ENCODE results near the gene IST1. TPM values are rescaled to one million over a fixed set of nuclear protein-coding genes. Genes with fewer than 3 reads are reported as not detected.
A peak's percentile ranks its signal among the peaks of the same experiment; 100 is the strongest.

Gene IST1
- total and polyA plus RNA-seq, 10 of the 15 experiments (the other 5 are each of a cell fraction or from before 2014, with no cell fraction given) = 97.3 to 293 (median 138) TPM

- TF ChIP-seq REST (IDR thresholded peaks at IDR 0.05; ENCODE audit: low read depth, low read length) = no peak
- no peak for TF ChIP-seq ZNF592 (IDR thresholded peaks at IDR 0.05)
- no peak for TF ChIP-seq PKNOX1 (IDR thresholded peaks at IDR 0.05)
- no peak for TF ChIP-seq MTA3 (IDR thresholded peaks at IDR 0.05; ENCODE audit: borderline replicate concordance, low read length)
- no peak for TF ChIP-seq ZNF207 (IDR thresholded peaks at IDR 0.05; ENCODE audit: borderline replicate concordance)
- no peak for TF ChIP-seq POLR2A (IDR thresholded peaks at IDR 0.05; ENCODE audit: low read depth, low read length)
- TF ChIP-seq ATF3 (IDR thresholded peaks at IDR 0.05; ENCODE audit: borderline replicate concordance, extremely low read depth, low read depth, low read length) = no peak
- 0 out of 2 replicates have a peak, but pooled peaks have one; percentile 46 for TF ChIP-seq NBN (IDR thresholded peaks at IDR 0.05)
- TF ChIP-seq PML (IDR thresholded peaks at IDR 0.05; ENCODE audit: low read length) = no peak; the same call in 1 of the 2 replicates
- TF ChIP-seq ZBED1 (IDR thresholded peaks at IDR 0.05; ENCODE audit: borderline replicate concordance) = no peak
- peak; percentile 60; the same call in 1 of the 2 replicates for TF ChIP-seq NFIC (IDR thresholded peaks at IDR 0.05; ENCODE audit: low read depth, low read length)
- no peak for TF ChIP-seq TARDBP (IDR thresholded peaks at IDR 0.05; ENCODE audit: borderline replicate concordance)
- TF ChIP-seq CTCF (IDR thresholded peaks at IDR 0.05 in 2 of 3, conservative IDR thresholded peaks at IDR 0.05 in 1 of 3; ENCODE audit: control insufficient read depth in 2 of 3, extremely low read depth in 1 of 3, insufficient read depth in 1 of 3, low read depth in 3 of 3, low read length in 3 of 3) = peak; percentile 80 to 95 (median 88)
- no peak for TF ChIP-seq BRCA1 (IDR thresholded peaks at IDR 0.05; ENCODE audit: low read depth, low read length)
- peak; percentile 97 for TF ChIP-seq TCF7 (IDR thresholded peaks at IDR 0.05; ENCODE audit: borderline replicate concordance)
- TF ChIP-seq CBX3 (IDR thresholded peaks at IDR 0.05; ENCODE audit: borderline replicate concordance, low read depth) = no peak
- TF ChIP-seq NR2F1 (conservative IDR thresholded peaks at IDR 0.05) = no peak; the same call in 1 of the 2 replicates
- no peak for TF ChIP-seq CHD1 (IDR thresholded peaks at IDR 0.05; ENCODE audit: low read depth, low read length)
- peak; percentile 61 for TF ChIP-seq MTA2 (IDR thresholded peaks at IDR 0.05; ENCODE audit: low read depth)
Observed at GRCh38 chr16:71882505-71883167, 12.7 kb upstream of the IST1 start (continued).

All from GM12878 (cell line).